GM12872 (cell line): Measurements from ENCODE around the gene GABARAP.

Experiments used
- TF ChIP-seq, protein P1 (sequence below): IDR thresholded peaks from 3 replicates; pipeline ENCODE4 v1.5.1; 2011; ENCODE audit warnings: low read depth, mild to moderate bottlenecking, low read length, moderate library complexity; ENCODE audit not compliant: insufficient read depth

GABARAP gene

GRCh38 chr17:7282752-7283321 lies 40.6 kb upstream of the GABARAP start:
- TF ChIP-seq, protein P1, sequence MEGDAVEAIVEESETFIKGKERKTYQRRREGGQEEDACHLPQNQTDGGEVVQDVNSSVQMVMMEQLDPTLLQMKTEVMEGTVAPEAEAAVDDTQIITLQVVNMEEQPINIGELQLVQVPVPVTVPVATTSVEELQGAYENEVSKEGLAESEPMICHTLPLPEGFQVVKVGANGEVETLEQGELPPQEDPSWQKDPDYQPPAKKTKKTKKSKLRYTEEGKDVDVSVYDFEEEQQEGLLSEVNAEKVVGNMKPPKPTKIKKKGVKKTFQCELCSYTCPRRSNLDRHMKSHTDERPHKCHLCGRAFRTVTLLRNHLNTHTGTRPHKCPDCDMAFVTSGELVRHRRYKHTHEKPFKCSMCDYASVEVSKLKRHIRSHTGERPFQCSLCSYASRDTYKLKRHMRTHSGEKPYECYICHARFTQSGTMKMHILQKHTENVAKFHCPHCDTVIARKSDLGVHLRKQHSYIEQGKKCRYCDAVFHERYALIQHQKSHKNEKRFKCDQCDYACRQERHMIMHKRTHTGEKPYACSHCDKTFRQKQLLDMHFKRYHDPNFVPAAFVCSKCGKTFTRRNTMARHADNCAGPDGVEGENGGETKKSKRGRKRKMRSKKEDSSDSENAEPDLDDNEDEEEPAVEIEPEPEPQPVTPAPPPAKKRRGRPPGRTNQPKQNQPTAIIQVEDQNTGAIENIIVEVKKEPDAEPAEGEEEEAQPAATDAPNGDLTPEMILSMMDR = no peak

DNA sequence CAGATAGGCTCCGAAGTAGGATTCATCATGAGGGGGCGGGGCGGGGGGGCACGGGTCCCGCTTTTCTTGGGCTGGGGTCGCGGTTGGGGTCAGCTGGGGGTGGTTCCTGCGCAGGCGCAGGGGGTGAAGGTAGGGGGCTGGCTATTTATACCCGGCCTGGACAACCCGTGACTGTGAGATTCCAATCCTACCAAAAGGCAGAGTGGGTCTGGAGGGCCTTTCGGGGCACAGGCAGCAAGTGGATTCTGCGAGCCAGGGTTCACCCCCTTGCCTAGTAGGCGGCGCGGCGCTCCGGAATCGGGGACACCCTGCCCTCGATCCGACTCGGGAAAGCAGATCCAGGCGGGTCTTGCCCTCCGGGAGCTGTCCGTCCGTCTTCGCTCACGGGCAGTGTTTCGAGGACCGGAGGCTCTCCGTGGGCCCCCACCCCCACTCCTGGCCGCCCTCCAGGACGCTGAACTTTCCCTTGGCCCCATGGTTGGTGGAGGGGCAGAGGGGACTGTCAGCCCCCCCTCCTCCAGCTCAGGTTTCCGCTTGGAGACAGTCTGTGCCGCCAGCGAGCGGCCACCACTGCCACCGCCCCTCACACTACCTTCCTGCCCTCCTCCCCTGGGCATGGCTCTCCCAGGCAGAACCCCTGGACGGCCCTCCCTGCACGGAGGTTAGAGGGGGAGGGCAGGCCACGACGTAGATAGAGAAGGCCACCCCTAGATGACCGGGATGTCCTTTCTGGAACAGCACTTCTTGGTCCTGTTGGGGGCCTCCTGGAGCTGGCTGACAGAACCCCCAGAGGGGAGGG lies 39.9 kb upstream of the GABARAP start:
- TF ChIP-seq, protein P1 = no peak

GRCh38 chr17:7281074-7281952 lies 39.1 kb upstream of the GABARAP start, which contains the start of gene SLC2A4:
Gene SLC2A4, plus strand, starts transcription at chr17:7281718. Its CDS starts 217 bp downstream, at chr17:7281935.
- TF ChIP-seq, protein P1 = no peak

GRCh38 chr17:7280519-7281073 lies 38.3 kb upstream of the GABARAP start:
- TF ChIP-seq, protein P1 = peak; percentile 98

DNA sequence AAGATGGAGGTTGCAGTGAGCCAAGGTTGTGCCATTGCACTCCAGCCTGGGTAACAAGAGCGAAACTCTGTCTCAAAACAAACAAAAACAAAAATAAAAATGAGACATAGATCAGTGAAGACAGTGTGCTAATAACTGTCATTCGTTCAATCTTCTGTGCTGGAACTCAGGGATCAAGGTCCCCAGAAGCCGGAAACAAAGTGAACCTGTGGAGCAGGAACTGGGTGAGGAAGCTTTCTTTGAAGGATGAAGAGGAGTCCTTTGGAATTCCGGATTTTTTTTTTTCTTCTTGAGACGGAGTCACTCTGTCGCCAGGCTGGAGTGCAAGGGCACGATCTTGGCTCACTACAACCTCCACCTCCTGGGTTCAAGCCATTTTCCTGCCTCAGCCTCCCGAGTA lies 37.2 kb upstream of the GABARAP start:
- TF ChIP-seq, protein P1 = no peak

DNA sequence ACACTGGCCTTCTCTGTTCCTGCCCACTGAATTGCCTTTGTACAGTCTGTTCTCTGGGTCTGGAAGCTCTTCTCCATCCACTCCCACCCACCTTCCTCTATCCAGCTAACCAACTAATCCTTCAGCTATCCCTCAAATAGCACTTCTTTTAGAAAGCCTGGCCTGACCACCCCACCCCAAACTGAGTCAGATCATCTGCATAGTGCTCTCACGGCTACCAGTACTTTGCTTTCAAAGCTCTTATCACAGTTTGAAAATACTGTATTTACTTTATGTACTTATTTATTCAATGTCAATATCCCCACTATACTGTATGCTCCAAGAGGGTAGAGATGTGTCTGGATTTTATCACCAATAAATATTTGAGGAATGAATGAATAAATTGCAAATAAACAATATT lies 24.5 kb upstream of the GABARAP start:
- TF ChIP-seq, protein P1 = no peak

- TF ChIP-seq, protein P1 = no peak
These were observed 21.5 kb upstream of the GABARAP start for GRCh38 chr17:7263801-7264078.
